OCI-M2 (cell line): Measurements from ENCODE around the gene MYRIP.

Experiments
- DNase-seq: peaks from one replicate; lab custom pipeline; 2025; ENCODE audit not compliant: unreplicated experiment; lab: John Stamatoyannopoulos, UW

The MYRIP gene

GRCh38 chr3:39903253-39903652, 93.8 kb downstream of the MYRIP start:
- no peak for DNase-seq

- no peak for DNase-seq
These were observed 96.4 kb downstream of the MYRIP start for GRCh38 chr3:39905788-39906187.

DNA sequence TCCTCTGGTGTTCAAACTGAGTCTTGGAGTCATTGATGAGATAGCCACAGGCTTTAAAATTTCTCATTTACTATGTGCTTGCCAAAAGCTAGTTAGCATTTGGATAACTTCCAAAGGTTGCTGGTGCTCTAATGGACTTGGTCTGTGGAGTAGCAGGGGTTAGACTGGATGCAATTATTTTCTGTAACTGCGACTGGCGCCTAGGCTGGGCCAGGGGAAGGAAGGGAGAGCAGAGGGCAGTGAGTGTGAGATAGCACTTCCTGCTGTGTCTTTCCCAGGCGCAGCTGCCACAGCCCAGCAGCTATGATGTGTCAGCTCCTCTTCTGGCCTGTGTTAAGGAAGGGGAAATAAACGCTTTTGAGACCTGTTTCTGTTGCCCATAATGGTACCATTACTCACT, 98.6 kb downstream of the MYRIP start:
- DNase-seq: no peak

GRCh38 chr3:39910135-39910534, 100.7 kb downstream of the MYRIP start:
- no peak for DNase-seq

DNA sequence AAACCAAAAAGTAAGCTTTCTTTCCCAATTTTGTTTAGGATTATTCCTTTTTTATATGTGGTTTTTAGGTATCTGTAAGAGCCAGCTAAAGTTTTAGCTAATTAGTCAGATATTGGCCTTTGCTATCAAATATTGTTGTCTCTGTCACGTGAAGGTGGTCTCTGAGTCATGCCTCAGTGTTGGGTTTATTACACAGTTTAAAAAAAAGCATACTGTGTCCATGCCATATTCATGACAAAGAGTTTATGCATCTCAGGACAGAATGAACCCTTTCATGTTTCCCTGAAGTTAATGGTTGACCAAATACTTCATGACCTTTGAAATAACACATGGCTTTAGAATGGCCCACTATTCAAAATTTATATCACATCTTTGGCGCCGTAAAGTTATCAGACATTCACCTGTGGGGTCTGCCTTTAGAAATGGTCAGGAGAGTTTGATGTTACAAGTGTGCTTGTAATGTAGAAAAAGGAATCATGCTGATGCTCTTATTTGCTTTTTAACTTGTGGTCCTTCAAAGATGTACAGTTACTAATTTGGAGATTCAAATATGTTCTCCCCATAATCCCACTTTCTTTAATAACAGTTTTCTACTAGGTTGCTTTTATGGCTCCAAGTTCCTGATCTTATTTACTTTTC, 101.5 kb downstream of the MYRIP start:
- DNase-seq: no peak

GRCh38 chr3:39911465-39912309, 102.3 kb downstream of the MYRIP start:
- DNase-seq: no peak

DNA sequence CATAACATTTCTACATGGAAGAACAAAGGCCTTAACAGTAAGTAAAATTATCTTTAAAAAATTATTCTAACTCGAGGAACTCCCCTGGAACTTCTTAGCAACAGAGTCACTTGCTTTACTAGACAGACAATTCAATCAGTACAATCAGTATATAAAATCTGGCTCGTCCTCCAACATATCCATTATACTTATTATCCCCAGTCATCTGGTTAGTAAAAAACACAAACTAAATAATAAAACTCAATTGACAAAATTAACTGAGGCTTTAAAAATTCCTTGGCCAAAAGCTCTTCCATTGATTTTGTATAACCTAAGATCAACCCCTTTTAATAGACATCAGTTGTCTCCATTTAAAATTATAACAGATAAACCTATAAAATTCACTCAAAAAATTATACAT, 105.6 kb downstream of the MYRIP start:
- DNase-seq: no peak

- DNase-seq: no peak
These were observed 107.8 kb downstream of the MYRIP start for GRCh38 chr3:39917065-39917773.

DNA sequence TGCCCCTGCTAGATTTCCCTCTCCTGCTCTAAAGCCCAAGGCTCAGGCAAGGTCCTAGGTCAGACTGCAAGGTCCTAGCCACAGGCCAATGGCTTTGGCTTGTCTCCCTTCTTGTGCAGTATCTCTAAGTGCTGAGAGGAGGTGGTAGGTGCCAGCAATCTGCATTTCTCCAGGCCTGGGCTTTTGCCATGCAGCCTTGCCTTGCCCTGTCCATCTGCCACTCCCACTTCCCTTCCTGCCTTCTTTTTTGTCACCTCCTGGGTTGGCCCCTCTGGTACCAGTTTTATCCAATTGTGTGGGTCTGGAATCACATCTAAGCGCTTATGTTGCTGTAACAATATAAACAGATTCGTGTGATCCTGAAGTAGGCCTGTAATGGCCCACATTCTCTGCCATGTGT, 109.9 kb downstream of the MYRIP start:
- no peak for DNase-seq

GRCh38 chr3:39920271-39920670, 110.9 kb downstream of the MYRIP start:
- no peak for DNase-seq

- DNase-seq: no peak
These were observed 118.1 kb downstream of the MYRIP start for GRCh38 chr3:39927479-39927878.

DNA sequence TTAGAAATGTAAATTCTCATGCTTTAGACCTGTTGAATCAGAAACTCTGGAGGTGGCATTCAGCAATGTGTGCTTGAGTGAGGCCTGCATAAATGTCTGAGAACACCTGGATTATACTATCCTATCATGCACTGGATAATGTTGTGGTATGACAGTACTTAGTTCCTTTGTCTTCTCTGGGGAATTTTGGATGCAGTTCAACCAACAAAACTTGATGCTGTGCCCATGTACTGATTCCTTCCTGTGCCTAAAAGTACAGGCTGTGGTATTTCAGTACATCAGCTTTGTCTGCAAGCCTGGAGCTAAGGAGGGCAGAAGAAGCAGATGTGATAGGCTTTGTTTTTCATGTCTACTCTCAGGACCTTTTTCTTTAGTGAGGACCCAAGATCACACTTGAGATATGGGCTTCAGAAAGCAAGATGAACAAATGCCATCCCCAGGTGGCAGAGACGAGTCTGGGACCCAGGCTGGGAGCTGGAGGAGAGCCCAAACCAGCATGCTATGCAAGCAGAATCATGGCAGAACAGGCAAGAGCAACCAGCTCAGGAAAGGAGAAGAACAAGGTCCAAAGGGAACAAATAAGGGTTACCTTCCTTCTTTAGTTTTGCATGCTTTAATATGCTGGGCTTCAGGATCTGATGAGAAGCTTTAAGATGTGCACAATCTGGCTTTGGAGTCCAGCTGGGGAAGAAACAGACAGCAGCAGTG, 124.7 kb downstream of the MYRIP start:
- DNase-seq: no peak

DNA sequence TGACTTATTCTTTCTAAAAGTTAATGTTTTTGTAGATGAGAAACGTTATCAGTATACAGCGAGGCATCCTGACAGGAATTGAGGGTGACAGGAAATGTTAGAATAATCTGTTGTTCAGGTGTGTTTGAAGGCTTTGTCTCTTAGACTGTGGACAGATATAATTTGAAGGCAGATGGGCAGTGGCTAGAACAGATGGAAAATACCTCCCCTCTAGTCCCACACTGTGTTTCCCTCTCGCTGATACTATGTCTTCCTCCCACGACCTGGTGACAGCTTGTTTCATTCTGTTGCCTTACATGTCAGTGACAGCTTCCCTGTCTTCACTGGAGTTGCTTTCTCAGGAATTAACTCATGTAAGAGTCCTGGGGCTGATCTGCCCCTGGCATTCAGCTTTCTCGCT, 125.3 kb downstream of the MYRIP start:
- DNase-seq: no peak

DNA sequence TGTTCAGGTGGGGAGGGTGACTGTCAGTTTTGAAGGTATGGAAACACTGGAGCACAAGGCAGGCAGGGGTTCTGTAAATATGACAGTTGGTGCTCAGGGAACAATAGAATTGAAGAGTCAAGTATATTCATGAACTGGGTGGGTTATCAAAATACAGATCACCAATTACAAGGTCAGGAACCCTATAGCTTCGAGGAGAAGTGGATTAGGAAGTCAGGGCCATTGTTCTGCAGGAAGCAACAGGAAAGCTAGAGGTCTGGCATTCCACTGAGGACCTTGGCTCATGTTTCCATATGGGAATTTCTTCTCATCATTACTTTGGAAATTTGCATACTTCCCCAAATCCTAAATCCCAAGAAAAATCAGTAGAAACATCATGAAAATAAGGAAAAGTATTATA, 125.9 kb downstream of the MYRIP start:
- no peak for DNase-seq

DNA sequence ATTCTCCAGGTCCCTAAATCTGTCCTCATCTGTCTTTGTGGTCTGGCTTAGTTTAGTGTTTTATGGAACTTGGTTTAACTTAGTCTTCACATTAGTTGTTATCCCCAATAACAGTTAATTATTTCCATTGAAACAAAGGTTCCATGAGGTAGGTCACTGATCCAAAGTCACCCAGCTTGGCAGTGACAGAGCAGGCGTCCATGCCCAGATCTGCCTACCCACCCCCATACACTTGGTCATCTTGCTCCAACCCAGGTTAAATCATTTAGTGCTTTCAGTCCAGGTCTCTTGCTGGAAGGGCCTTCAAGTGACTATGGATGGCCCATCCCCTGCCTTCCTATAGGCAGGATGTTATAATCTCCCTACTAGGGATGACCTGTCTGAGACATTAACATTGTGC, 127.4 kb downstream of the MYRIP start:
- no peak for DNase-seq

DNA sequence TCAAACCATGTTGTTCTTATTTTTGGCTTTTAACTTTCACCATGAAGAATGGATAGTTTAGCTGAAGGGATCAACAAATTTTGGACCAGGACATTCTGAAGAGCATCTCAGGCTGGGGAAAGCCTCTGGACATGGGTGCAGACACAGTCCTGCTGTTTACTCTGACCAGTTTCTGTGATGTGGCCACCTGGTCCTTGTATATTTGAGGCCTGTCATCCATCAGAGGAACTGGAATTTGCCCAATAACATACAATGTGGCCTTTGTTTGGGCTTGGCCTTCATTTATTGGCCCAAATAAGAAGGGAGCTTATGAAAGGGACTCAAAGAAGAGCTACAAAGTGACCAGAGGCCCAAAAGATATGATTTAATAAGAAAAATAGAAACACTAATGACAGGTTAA, 127.9 kb downstream of the MYRIP start:
- DNase-seq: no peak

DNA sequence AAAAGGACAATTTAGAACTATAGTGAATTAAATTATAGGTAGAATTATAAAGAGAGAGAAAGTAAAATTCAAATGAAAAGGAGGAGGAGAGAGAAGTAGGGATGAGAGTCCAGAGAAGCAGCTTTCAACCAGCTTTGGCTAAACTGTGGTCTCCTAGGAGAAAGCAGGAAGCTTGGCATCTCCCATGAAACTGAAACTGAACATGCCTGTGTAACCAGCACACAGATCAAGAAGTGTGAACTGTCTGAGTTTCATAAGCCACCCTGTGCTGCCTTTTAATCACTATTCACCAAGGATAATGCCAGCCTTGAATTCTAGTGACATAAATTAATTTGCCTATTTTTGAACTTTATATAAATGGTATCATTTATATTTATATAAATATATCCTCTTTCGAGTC, 128.5 kb downstream of the MYRIP start:
- no peak for DNase-seq

- DNase-seq: no peak
These were observed 132.5 kb downstream of the MYRIP start for GRCh38 chr3:39941931-39942330.

- no peak for DNase-seq
These were observed 151.2 kb downstream of the MYRIP start for GRCh38 chr3:39960515-39961191.

DNA sequence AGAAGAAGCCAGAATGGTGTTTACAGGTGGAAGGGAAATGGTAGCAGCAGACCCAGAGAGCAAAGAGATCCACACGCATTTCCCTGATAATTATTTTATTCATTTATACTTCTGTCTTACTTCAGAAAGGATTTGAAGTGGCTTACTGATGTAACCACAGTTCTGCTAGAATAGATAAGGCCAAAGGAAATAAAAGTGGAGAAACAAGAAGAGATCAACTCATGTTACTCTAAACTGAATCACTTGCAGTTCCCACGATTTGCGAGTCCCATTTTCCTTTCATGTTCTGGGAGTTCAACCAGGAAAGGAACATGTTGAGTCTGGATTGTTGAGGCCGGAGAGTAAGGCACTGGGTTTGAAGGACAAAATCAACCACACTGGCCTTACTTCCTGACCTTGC, 151.8 kb downstream of the MYRIP start:
- DNase-seq: no peak

DNA sequence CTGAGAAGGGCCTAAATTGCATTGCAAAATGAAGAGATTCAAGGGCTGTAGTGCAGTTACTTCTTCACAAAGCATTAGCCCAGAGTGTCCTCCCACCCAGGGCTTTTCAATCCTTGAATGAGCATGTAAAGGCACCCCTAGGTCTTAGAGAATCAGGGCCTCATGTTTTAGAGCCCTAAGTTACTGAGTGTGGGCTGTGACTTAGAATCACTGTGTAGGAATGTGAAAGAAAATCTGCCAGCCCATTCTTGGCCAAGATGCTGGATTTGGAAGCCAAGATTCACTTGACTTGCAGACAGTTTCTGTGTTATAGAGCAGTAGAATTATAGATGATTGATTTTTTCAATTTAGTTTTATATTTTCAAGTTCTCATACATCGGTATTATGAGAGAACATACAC, 153.2 kb downstream of the MYRIP start:
- no peak for DNase-seq
